Activated T-cell treated with anti-CD3 and anti-CD28 coated beads, Interleukin-2, amount 50 U/mL, for 4 hours (primary cell): ENCODE measurements around the gene ATP10B. TPM values are rescaled to one million over a fixed set of nuclear protein-coding genes. Genes with fewer than 3 reads are reported as not detected.
"Not testable (repeated sequence)": the region's sequence is repeated elsewhere in the genome, so short reads cannot be mapped to it uniquely, and the experiment has no call there.

Source experiments
- ATAC-seq, 2 donors: fragments of 200-7000 bp; cut with Tn5 transposase; one replicate each; pipeline ENCODE4 v1.10.0; 2021
- DNase-seq: peaks from one replicate; pipeline ENCODE4 v3.0.0-alpha.2; 2020
- H3K27me3 Mint-ChIP-seq: one replicate; pipeline ENCODE4 v1.8.0; 2021; ENCODE audit warnings: low read depth, mixed read lengths
- H3K36me3 Mint-ChIP-seq: one replicate; pipeline ENCODE4 v1.8.0; 2022; ENCODE audit warnings: mixed read lengths; ENCODE audit not compliant: insufficient read depth
- H3K4me1 Mint-ChIP-seq: one replicate; pipeline ENCODE4 v1.8.0; 2021; ENCODE audit warnings: low read depth, mixed read lengths
- H3K4me3 Mint-ChIP-seq: one replicate; pipeline ENCODE4 v1.8.0; 2021; ENCODE audit warnings: mild to moderate bottlenecking, moderate library complexity, mixed read lengths
- H3K9me3 Mint-ChIP-seq: one replicate; pipeline ENCODE4 v1.8.0; 2021; ENCODE audit warnings: mixed read lengths
- total RNA-seq, 3 donors: library from RNA; stranded (reverse); gene quantifications; one replicate each; pipeline ENCODE4 v1.2.1, GENCODE V29; 2021

ATP10B gene, protein sequence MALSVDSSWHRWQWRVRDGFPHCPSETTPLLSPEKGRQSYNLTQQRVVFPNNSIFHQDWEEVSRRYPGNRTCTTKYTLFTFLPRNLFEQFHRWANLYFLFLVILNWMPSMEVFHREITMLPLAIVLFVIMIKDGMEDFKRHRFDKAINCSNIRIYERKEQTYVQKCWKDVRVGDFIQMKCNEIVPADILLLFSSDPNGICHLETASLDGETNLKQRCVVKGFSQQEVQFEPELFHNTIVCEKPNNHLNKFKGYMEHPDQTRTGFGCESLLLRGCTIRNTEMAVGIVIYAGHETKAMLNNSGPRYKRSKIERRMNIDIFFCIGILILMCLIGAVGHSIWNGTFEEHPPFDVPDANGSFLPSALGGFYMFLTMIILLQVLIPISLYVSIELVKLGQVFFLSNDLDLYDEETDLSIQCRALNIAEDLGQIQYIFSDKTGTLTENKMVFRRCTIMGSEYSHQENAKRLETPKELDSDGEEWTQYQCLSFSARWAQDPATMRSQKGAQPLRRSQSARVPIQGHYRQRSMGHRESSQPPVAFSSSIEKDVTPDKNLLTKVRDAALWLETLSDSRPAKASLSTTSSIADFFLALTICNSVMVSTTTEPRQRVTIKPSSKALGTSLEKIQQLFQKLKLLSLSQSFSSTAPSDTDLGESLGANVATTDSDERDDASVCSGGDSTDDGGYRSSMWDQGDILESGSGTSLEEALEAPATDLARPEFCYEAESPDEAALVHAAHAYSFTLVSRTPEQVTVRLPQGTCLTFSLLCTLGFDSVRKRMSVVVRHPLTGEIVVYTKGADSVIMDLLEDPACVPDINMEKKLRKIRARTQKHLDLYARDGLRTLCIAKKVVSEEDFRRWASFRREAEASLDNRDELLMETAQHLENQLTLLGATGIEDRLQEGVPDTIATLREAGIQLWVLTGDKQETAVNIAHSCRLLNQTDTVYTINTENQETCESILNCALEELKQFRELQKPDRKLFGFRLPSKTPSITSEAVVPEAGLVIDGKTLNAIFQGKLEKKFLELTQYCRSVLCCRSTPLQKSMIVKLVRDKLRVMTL (N-terminal part only)
- under 1 TPM; 0.05 to 0.15 (median 0.08) TPM for total RNA-seq

DNA sequence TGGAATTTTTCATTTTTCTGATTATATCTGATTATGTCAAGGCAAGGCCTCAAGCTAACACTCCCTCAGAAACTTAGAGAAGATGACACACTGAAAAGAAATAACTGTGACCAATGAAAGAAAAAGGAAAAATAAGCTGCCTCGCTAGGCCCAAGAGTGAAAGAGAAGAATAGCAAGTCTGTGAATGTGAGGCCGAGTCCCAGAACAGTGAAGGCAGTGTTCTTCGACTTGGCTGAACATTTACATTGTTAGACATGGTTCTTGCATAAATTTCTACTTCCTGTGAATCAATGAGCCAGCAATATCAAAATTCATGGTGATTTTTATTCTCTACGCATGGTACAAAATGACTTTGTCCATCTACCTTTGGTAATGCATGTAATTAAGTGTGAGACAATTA is at the start of gene ATP10B:
Gene ATP10B (minus strand): TSS at position 163 of the 400 bp plus-strand sequence. CDS start 164,137 bp downstream, outside the sequence.
- no peaks in the 10 kb centered on the region for H3K4me1 Mint-ChIP-seq
- H3K4me3 Mint-ChIP-seq: no peak within 1 kb of the TSS
- ATAC-seq (no peak), DNase-seq (no peak)
- no peaks in the 10 kb centered on the region for H3K27me3 Mint-ChIP-seq
- H3K36me3 Mint-ChIP-seq: no peaks in the 10 kb centered on the region
- no peaks in the 10 kb centered on the region for H3K9me3 Mint-ChIP-seq

- no peak overlapping the region for H3K4me3 Mint-ChIP-seq
- ATAC-seq (no peak), DNase-seq (no peak)
- no peaks in the 10 kb centered on the region for H3K4me1 Mint-ChIP-seq
- H3K9me3 Mint-ChIP-seq: peaks cover 4% of the 10 kb centered on the region
- H3K36me3 Mint-ChIP-seq: no peaks in the 10 kb centered on the region
- H3K27me3 Mint-ChIP-seq: no peaks in the 10 kb centered on the region
Measured at GRCh38 chr5:160901656-160902055, 49.6 kb upstream of the ATP10B start.

- no peaks in the 10 kb centered on the region for H3K36me3 Mint-ChIP-seq
- peaks cover 10% of the 10 kb centered on the region for H3K9me3 Mint-ChIP-seq
- DNase-seq (no peak), ATAC-seq (no peak)
- H3K4me3 Mint-ChIP-seq: no peak overlapping the region
- no peaks in the 10 kb centered on the region for H3K27me3 Mint-ChIP-seq
- H3K4me1 Mint-ChIP-seq: no peaks in the 10 kb centered on the region
Measured at GRCh38 chr5:160899735-160900134, 47.7 kb upstream of the ATP10B start.

GRCh38 chr5:160893180-160893964 is 41.4 kb upstream of the ATP10B start:
- peaks cover 10% of the 10 kb centered on the region for H3K9me3 Mint-ChIP-seq
- not testable (repeated sequence) for ATAC-seq, H3K27me3 Mint-ChIP-seq, H3K4me1 Mint-ChIP-seq, H3K4me3 Mint-ChIP-seq, DNase-seq, H3K36me3 Mint-ChIP-seq

- ATAC-seq: no peak
- Mint-ChIP-seq H3K9me3 (no peaks in the 10 kb centered on the region), H3K4me1 (no peaks in the 10 kb centered on the region), H3K27me3 (peaks cover 2% of the 10 kb centered on the region), H3K4me3 (no peak overlapping the region), H3K36me3 (no peaks in the 10 kb centered on the region)
- DNase-seq: no peak
Measured at GRCh38 chr5:160887780-160888179, 35.8 kb upstream of the ATP10B start.

- not testable (repeated sequence) for H3K4me3 Mint-ChIP-seq, ATAC-seq, DNase-seq, H3K9me3 Mint-ChIP-seq, H3K27me3 Mint-ChIP-seq, H3K4me1 Mint-ChIP-seq, H3K36me3 Mint-ChIP-seq
Measured at GRCh38 chr5:160873560-160874200, 21.7 kb upstream of the ATP10B start.

GRCh38 chr5:160869989-160870521 is 18.0 kb upstream of the ATP10B start:
- DNase-seq (no peak), ATAC-seq (no peak)
- H3K4me3 Mint-ChIP-seq: no peak overlapping the region
- peaks cover 2% of the 10 kb centered on the region for H3K4me1 Mint-ChIP-seq
- peaks cover 10% of the 10 kb centered on the region for H3K27me3 Mint-ChIP-seq
- no peaks in the 10 kb centered on the region for H3K36me3 Mint-ChIP-seq
- H3K9me3 Mint-ChIP-seq: no peaks in the 10 kb centered on the region

DNA sequence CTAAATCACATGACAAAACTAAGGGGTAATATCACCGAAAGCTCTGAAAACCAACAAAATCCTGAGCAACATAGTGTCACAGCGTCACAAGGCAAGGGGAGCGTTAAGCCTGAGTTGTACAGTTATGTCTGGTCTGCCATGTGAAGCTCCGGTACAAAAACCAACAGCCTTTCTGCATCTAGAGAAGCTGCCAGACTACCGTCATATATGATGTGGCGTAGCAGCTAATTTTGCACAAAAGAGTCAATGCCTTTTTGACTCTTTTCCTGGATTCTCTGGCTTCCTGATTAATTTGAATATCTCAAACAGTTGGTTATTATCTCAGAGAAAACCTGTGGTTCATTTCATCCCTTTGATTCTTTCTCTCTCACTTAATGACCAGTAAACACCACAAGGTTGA is 16.0 kb upstream of the ATP10B start:
- peaks cover 6% of the 10 kb centered on the region for H3K9me3 Mint-ChIP-seq
- no peaks in the 10 kb centered on the region for H3K36me3 Mint-ChIP-seq
- ATAC-seq (no peak), DNase-seq (no peak)
- H3K4me1 Mint-ChIP-seq: peaks cover 2% of the 10 kb centered on the region
- no peak overlapping the region for H3K4me3 Mint-ChIP-seq
- peaks cover 4% of the 10 kb centered on the region for H3K27me3 Mint-ChIP-seq

DNA sequence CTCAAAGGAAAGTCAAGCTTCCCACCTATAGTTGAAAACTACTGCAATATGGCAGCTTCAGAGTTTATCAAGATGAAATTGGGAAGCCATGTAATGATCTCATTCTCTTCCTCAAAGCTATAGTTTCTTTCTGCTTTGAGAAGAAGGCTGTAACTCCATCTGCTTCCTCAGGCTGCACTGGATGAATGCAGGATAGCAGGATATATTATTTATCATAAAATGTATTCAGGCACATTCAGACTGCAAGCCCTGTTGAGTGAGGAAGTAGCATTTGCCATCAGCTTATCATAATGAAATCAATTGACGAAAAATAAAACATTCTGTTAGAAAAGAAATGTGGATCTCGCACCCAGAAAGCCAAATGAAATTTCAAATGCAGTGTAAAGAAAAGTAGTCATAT is 560 bp downstream of the ATP10B start:
- H3K36me3 Mint-ChIP-seq: no peaks in the 10 kb centered on the region
- H3K9me3 Mint-ChIP-seq: no peaks in the 10 kb centered on the region
- ATAC-seq: no peak
- H3K4me3 Mint-ChIP-seq: no peak overlapping the region
- no peak for DNase-seq
- no peaks in the 10 kb centered on the region for H3K27me3 Mint-ChIP-seq
- H3K4me1 Mint-ChIP-seq: no peaks in the 10 kb centered on the region

DNA sequence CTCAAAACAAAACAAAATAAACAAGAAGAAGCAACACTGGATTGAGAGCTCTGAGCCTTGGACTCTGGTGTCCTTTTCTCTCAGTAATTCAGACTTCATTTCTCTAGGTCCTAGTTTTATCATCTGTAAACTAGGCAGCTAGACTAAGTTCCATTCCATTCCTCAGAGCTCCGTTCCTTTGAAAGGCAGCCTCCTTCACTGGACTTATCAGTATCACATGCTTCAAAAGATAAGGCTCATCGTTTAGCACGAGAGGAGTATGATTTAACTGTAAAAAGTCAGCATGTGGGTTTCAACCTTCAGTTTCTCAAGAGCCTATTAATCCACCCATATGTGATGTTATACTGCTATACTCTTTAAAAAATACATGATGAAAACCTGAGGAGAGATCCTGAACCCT is 1.6 kb downstream of the ATP10B start:
- ATAC-seq: no peak
- H3K9me3 Mint-ChIP-seq: no peaks in the 10 kb centered on the region
- H3K4me1 Mint-ChIP-seq: no peaks in the 10 kb centered on the region
- DNase-seq: no peak
- no peaks in the 10 kb centered on the region for H3K36me3 Mint-ChIP-seq
- H3K27me3 Mint-ChIP-seq: no peaks in the 10 kb centered on the region
- no peak overlapping the region for H3K4me3 Mint-ChIP-seq

GRCh38 chr5:160847526-160848085 is 4.4 kb downstream of the ATP10B start:
- Mint-ChIP-seq H3K4me1 (no peaks in the 10 kb centered on the region), H3K9me3 (no peaks in the 10 kb centered on the region), H3K4me3 (no peak overlapping the region), H3K27me3 (peaks cover 8% of the 10 kb centered on the region), H3K36me3 (no peaks in the 10 kb centered on the region)
- DNase-seq (no peak), ATAC-seq (no peak)

DNA sequence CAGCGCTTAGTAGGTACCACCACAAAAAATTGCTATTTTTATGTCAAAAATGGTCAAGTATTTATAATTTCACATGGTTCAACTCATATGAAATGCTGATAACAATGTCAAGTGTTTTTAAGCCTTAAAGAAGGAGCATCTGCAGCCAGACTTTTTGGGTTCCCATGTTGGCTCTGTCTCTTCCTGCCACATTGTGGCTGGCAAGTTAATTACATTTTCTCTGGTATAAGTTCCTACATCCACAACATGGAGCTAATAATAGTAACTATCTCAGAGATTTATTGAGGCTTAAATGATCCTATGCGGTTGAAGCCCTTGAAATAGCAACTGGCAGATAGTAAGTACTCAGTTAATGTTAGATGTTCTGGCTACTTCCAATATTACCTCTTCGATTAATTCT is 5.4 kb downstream of the ATP10B start:
- Mint-ChIP-seq H3K27me3 (peaks cover 8% of the 10 kb centered on the region), H3K4me3 (no peak overlapping the region), H3K9me3 (no peaks in the 10 kb centered on the region), H3K4me1 (no peaks in the 10 kb centered on the region), H3K36me3 (no peaks in the 10 kb centered on the region)
- DNase-seq (no peak), ATAC-seq (no peak)

GRCh38 chr5:160844177-160844576 is 7.8 kb downstream of the ATP10B start:
- H3K27me3 Mint-ChIP-seq: peaks cover 8% of the 10 kb centered on the region
- H3K4me1 Mint-ChIP-seq: no peaks in the 10 kb centered on the region
- H3K4me3 Mint-ChIP-seq: no peak overlapping the region
- no peak for ATAC-seq
- DNase-seq: no peak
- no peaks in the 10 kb centered on the region for H3K36me3 Mint-ChIP-seq
- H3K9me3 Mint-ChIP-seq: no peaks in the 10 kb centered on the region
